ENCODE measurements around the gene CXCL8. TPM values are rescaled to one million over a fixed set of nuclear protein-coding genes. Genes with fewer than 3 reads are reported as not detected.

CXCL8 gene
- total RNA-seq, 4 donors from 2014 or later, result 25.6 TPM; not detected in 3

GRCh38 chr4:73725510-73725909 lies 14.9 kb upstream of the CXCL8 start:
- DNase-seq, result no peak
- no peak overlapping the region for H3K27ac ChIP-seq
- H3K4me3 ChIP-seq, result no peak overlapping the region
- TF ChIP-seq, protein P1, sequence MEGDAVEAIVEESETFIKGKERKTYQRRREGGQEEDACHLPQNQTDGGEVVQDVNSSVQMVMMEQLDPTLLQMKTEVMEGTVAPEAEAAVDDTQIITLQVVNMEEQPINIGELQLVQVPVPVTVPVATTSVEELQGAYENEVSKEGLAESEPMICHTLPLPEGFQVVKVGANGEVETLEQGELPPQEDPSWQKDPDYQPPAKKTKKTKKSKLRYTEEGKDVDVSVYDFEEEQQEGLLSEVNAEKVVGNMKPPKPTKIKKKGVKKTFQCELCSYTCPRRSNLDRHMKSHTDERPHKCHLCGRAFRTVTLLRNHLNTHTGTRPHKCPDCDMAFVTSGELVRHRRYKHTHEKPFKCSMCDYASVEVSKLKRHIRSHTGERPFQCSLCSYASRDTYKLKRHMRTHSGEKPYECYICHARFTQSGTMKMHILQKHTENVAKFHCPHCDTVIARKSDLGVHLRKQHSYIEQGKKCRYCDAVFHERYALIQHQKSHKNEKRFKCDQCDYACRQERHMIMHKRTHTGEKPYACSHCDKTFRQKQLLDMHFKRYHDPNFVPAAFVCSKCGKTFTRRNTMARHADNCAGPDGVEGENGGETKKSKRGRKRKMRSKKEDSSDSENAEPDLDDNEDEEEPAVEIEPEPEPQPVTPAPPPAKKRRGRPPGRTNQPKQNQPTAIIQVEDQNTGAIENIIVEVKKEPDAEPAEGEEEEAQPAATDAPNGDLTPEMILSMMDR (IDR thresholded peaks at IDR 0.05), result no peak
- H3K4me1 ChIP-seq, result no peaks in the 10 kb centered on the region
- H3K9me3 ChIP-seq, result no peaks in the 10 kb centered on the region
- no peaks in the 10 kb centered on the region for H3K36me3 ChIP-seq
- H3K27me3 ChIP-seq, result no peaks in the 10 kb centered on the region

DNA sequence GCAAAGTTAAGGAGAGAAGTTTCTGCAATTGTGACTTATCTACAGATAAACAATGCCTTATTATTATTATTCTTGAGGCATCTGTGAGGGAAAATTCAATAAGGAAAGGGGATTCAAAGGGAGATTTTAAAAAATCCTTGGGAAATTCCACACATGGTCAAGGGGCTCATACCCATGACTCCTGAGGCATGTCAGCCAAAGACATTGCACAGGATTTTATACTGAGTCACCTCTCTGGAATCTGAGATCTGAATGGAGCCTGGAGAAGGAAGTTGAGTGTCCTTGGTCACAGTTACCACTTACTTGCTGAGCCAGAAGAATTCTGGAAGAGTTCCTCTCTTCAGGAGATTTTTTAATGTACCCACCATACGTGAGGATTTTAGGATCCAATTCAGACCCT lies 14.4 kb upstream of the CXCL8 start:
- H3K4me1 ChIP-seq, result no peaks in the 10 kb centered on the region
- no peaks in the 10 kb centered on the region for H3K9me3 ChIP-seq
- H3K36me3 ChIP-seq, result no peaks in the 10 kb centered on the region
- H3K27me3 ChIP-seq, result no peaks in the 10 kb centered on the region
- no peak for TF ChIP-seq POLR2A (IDR thresholded peaks at IDR 0.05)
- TF ChIP-seq, protein P1 (IDR thresholded peaks at IDR 0.05), result no peak
- no peak overlapping the region for H3K4me3 ChIP-seq
- no peak for DNase-seq
- no peak overlapping the region for H3K27ac ChIP-seq

DNA sequence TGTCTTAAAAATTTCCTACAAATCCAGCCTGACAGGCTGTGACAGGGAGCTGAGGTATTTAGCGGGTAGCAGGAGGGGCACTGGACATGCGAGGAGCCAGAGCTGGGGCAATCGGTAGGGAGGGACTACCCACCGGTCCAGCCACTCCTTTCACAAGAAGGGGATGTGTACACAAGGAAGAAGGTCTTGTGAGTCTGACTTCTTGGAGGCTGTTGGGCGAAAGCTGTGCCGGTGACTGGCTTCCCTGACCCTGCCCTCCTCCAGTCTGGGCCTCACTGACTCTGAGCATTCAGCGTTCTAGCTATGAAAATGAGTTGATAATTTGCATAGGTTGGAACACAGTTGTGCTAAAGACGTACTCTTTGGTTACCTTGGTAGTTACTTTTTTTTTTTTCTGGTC lies 12.7 kb upstream of the CXCL8 start:
- H3K27ac ChIP-seq, result no peak overlapping the region
- TF ChIP-seq POLR2A (IDR thresholded peaks at IDR 0.05), result no peak
- TF ChIP-seq, protein P1 (IDR thresholded peaks at IDR 0.05), result no peak
- H3K36me3 ChIP-seq, result no peaks in the 10 kb centered on the region
- DNase-seq, result no peak
- H3K27me3 ChIP-seq, result no peaks in the 10 kb centered on the region
- no peaks in the 10 kb centered on the region for H3K4me1 ChIP-seq
- no peak overlapping the region for H3K4me3 ChIP-seq
- no peaks in the 10 kb centered on the region for H3K9me3 ChIP-seq

- H3K36me3 ChIP-seq, result no peaks in the 10 kb centered on the region
- DNase-seq, result no peak
- no peak overlapping the region for H3K4me3 ChIP-seq
- no peaks in the 10 kb centered on the region for H3K4me1 ChIP-seq
- no peaks in the 10 kb centered on the region for H3K27me3 ChIP-seq
- no peaks in the 10 kb centered on the region for H3K9me3 ChIP-seq
- no peak overlapping the region for H3K27ac ChIP-seq
- no peak for TF ChIP-seq POLR2A (IDR thresholded peaks at IDR 0.05)
- TF ChIP-seq, protein P1 (IDR thresholded peaks at IDR 0.05), result no peak
Measured at GRCh38 chr4:73728091-73728741, 12.2 kb upstream of the CXCL8 start.

DNA sequence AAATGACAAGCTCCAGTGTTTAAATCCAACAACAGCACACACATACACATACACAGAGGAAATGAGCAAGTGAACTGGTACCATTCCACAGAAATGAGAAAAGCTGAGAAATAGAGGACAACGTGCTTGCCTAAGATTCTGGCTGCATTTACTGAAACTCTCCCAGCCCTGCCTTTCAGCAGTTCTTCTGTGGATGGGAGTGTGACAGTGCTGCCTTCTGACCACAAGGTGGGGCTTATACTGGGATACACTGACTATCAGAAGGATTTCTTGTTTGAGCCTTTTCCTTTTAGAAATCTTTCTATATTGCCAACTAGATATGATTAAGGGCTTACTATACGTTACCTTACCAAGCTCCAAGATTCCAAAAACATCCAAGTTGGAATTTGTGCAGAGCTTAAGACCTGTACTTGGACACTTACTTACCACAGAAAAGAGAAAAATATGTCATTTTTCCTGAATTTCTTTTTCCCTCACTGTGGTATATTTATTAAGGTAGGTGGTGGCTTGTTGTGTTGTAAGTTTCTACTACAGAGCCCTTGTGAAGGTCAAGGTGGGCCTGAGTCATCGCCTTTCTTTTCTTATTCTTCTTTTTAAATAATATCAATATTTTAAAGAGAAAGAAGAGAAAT lies 10.7 kb upstream of the CXCL8 start:
- Histone ChIP-seq H3K27ac (peak overlapping the region in 1 of 4 donors; percentile 13), H3K27me3 (no peaks in the 10 kb centered on the region), H3K4me1 (no peaks in the 10 kb centered on the region), H3K36me3 (no peaks in the 10 kb centered on the region), H3K4me3 (no peak overlapping the region), H3K9me3 (no peaks in the 10 kb centered on the region)
- DNase-seq, result peak in 1 of 3 donors; percentile 77
- TF ChIP-seq, protein P1 (IDR thresholded peaks at IDR 0.05), result peak in 5 of 6 experiments; percentile 40 to 89 (median 83)
- TF ChIP-seq POLR2A (IDR thresholded peaks at IDR 0.05), result no peak
